Transverse colon (tissue), 4 donors: ENCODE measurements around the gene EML1.

ENCODE experiments used
- CTCF ChIP-seq, 5 experiments: fragments of 200-600 bp in 3 of 5; fragments of 450-650 bp in 2 of 5; sonication (generic) in 3 of 5; IDR thresholded peaks; 1 replicate in 2 of 5; 2 replicates in 3 of 5; pipeline ENCODE4 v1.5.1; 2016 to 2017; ENCODE audit warnings: antibody characterized with exemption in 5 of 5, inconsistent platforms in 3 of 5, mild to moderate bottlenecking in 2 of 5, moderate library complexity in 1 of 5
- EP300 ChIP-seq: sonication (generic); formaldehyde crosslinking; IDR thresholded peaks from one replicate; pipeline ENCODE4 v1.6.1; 2017; ENCODE audit warnings: antibody characterized with exemption, low read depth
- POLR2A ChIP-seq: fragments of 450-650 bp; IDR thresholded peaks from one replicate; pipeline ENCODE4 v1.6.1; 2016; ENCODE audit warnings: antibody characterized with exemption, mild to moderate bottlenecking, moderate library complexity
- POLR2AphosphoS5 ChIP-seq, 3 donors: sonication (generic); formaldehyde crosslinking; IDR thresholded peaks; one replicate each; pipeline ENCODE4 v1.6.1; 2016; ENCODE audit warnings: antibody characterized with exemption in 3 of 3

- TF ChIP-seq CTCF (IDR thresholded peaks at IDR 0.05) (no peak), EP300 (no peak), POLR2A (no peak), POLR2AphosphoS5 (IDR thresholded peaks at IDR 0.05) (no peak)
Measured at GRCh38 chr14:99773521-99774497, 19.4 kb upstream of the EML1 start.
